Epithelial cell of alveolus of lung (primary cell): ENCODE data around the gene ST14. TPM values are rescaled to one million over a fixed set of nuclear protein-coding genes. Genes with fewer than 3 reads are reported as not detected.

ENCODE experiments used
- total RNA-seq: library from RNA; depleted of rRNA; stranded (reverse); fragments of >200 nt; gene quantifications from 2 replicates; pipeline ENCODE4 v1.2.1, GENCODE V29; 2015

Gene ST14
- total RNA-seq = 0.32 and 5.8 TPM in 2 replicates

GRCh38 chr11:130159657-130160497 lies at the start of gene ST14:
TSS of gene ST14 (plus strand) at chr11:130159782. CDS start at chr11:130159980, 198 bp downstream.

Other genes with a start within 250 kb of the ST14 start
- 3.3 and 3.7 TPM in 2 replicates for gene PRDM10, start 156.9 kb upstream of the ST14 start, total RNA-seq
- 233 and 339 TPM in 2 replicates for gene APLP2, start 89.9 kb upstream of the ST14 start, total RNA-seq
- gene ZBTB44, start 155.1 kb downstream of the ST14 start, total RNA-seq = 11.8 and 27.4 TPM in 2 replicates